GM18517 (cell line): ENCODE data around the gene COX10.

Experiments
- ATAC-seq: cut with Tn5 transposase; IDR thresholded peaks from one replicate; pipeline ENCODE4 v1.9.1; 2021; ENCODE audit warnings: mild to moderate bottlenecking, moderate library complexity; ENCODE audit not compliant: unreplicated experiment

Gene COX10

DNA sequence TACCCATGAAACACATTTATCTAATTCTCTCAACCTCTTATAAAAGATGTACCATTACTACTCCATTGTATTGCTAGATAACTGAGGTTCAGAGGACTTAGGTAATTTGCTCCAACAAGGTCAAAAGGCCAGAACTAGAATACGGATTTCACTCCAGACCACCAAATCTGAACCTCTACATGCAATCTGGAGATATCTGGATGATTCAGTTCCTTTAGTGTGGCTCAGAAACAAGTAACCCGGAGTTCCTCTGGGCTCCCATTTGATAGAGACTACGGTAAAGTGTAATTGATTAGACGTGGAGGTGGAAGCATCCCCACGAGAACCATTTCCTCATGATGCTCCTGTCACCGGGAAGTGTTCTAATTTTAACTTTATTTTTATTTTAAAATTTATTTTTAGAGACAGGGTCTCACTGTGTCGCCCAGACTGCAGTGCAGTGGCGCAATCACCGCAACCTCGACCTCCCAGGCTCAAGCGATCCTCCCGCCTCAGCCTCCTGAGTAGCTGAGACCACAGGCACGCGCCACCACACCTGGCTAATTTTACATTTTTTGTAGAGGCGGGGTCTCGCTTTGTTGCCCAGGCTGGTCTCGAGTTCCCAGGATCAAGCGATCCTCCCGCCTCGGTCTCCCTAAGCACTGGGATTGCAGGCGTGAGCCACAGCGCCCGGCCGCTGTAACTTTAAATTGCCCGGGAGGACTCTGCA is 608 bp upstream of the COX10 start:
- ATAC-seq = peak; percentile 18

DNA sequence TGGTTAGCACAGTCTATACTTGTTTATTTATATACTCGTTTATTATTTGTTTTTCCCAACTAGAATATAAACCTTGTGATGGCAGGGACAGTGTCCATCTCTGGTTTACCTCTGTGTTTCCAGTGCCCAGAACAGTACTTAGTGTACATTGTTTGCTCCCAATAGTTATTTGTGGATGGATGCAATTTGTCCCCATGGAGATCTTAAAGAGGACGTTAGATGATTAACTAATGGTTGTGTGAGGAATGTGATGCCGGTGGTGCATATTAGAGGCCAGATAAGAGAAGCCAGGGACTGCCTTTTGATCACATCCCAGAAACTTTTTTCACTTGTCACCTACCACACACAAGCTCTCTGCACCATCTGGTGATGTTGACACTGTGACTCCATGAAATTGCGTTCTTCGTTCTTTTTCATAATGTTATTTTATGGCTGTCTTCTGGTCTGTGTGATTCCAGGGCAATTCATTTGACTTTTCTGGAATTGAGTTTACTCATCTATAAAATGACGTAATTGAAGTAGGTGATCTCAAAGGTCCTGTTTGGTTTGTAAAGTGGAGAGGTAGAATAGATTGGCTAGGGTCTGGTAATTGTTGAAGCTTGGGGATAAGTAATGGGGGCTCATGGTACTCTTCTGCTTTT is 1.2 kb downstream of the COX10 start:
- ATAC-seq = no peak

DNA sequence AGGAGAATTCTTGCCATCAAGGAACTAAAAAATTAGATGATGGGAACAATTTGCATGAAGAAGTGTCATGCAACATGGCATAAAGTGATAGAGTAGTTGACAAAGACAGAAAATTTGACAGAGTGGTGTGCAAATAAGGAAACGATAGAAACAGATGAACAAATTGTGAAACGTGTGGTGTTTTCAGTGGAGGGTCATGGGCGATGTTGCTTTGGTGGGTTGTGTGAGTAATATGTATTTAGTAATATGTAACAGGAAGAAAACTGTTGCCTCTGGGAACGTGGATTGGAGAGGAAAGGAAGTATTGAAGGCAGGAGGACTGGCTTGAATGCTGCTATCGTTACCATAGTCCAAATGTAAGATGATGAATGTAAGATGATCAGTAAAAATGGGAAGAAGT is 3.6 kb downstream of the COX10 start:
- ATAC-seq = no peak

GRCh38 chr17:14078027-14078426 is 8.7 kb downstream of the COX10 start:
- no peak for ATAC-seq

GRCh38 chr17:14080847-14081251 is 11.5 kb downstream of the COX10 start:
- no peak for ATAC-seq

DNA sequence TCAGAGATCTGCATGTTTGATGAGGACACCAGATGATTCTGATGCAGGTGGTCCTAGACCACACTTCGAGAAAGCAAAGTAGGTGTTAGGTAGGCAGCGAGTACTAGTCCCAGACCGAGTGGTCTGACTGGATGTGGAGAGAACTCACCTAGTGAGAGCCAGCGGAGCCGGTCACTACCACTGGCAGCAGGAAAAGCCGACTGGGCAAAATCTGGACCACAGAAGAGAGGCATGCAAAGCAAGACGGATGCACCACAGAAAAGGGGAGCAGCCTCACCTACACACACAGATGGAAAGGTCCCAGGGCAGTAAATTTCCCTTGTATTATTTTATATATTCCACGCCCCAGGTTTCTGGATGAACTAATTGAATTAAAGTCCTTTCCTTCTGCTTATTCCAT is 13.5 kb downstream of the COX10 start:
- ATAC-seq = no peak

DNA sequence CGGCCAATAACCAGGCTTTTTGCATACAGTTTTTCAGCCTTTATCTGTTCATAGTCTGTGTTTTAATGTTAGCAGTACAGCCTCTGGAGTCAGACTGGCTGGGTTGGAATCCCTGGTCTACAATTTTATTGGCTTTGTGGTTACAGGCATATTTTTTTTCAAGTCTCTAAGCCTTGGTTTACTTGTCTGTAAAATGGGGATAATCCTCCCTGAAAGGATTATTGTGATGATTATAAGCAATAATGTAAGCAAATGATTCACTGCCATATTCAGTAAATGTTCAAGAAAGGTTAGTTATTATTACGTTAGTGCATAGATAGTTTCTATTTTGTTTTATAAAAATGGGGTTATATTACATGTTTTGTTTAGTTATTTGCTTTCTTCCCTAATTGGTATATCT is 15.7 kb downstream of the COX10 start:
- no peak for ATAC-seq

DNA sequence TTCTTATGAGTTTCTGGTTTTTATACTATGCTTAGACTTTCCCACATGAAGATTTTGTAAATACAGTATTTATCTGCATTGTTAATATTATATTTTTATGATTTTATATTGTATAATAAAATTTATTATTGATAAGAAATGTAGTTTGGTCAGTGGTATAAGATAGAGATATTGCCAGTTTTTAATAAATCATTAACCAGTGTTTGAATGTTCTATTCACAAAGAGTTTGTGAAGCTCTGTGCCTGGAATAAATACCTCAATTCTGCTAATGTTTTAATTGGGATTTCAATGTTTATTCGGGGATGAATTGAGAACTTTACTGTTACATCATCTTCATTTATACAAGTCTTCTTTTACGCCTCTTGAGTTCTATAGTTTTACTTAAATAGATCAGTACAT is 16.9 kb downstream of the COX10 start:
- ATAC-seq = no peak

DNA sequence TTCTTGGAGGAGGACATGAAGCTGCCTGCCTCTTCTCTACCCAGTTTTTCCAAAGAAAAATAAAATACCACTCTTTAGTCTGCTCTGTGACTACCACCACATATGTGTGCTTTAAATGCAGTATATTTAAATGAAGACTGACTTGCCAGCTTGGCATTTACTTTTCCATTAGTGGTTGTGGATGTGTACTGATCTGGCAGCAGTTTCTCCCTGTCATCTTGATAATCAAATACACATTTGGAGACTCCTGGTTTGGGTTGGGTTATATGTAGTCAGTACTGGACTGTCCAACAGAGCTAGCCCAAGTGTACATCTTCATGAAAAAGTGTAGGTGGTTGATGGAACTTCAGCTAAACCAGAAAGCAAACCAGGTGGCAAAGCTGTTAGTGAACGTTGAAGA is 19.9 kb downstream of the COX10 start:
- no peak for ATAC-seq

- no peak for ATAC-seq
Observed at GRCh38 chr17:14091367-14091766, 22.1 kb downstream of the COX10 start.

- ATAC-seq = no peak
Observed at GRCh38 chr17:14092808-14093207, 23.5 kb downstream of the COX10 start.

GRCh38 chr17:14094676-14095601 is 25.6 kb downstream of the COX10 start:
- ATAC-seq = no peak

DNA sequence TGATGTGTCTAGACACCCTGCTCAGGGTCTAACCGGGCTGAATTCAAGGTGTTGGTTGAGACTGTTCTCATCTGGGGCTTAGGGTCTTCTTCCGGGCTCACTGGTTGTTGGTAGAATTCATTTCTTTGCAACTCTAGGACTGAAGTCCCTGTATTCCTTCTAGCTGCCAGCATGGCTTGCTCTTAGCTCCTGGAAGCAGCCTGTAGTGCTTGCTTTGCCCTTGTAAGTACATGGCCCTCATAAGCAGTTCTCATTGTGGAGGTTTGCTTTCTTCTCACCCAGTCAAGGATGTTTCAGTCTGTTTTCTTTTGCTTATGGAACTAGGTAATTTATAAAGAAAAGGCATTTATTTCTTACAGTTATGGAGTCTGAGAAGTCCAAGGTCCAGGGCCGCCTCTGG is 26.3 kb downstream of the COX10 start:
- no peak for ATAC-seq

DNA sequence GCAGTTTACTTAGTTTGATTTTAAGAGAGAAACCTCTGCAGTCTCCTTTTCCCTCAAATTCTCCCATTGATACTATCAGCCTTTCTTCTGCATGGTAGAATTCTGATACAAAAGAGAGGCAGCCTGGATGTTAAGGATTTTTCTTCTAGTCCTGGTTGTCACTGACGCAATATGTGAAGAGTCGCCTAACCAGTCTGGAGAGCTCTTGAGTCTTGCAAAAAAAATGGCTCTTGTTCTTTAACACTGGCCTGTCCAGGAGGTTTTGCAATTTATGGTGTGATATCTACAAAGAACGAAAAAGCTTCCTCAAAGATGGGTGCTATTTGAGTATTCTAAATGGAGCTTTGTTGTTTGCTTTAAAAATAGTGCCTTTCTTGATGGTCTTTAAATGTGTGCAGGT is 28.9 kb downstream of the COX10 start:
- ATAC-seq = no peak

- no peak for ATAC-seq
Observed at GRCh38 chr17:14101976-14102375, 32.7 kb downstream of the COX10 start.

GRCh38 chr17:14103836-14104235 is 34.5 kb downstream of the COX10 start:
- no peak for ATAC-seq

GRCh38 chr17:14104734-14105133 is 35.4 kb downstream of the COX10 start:
- ATAC-seq = no peak

DNA sequence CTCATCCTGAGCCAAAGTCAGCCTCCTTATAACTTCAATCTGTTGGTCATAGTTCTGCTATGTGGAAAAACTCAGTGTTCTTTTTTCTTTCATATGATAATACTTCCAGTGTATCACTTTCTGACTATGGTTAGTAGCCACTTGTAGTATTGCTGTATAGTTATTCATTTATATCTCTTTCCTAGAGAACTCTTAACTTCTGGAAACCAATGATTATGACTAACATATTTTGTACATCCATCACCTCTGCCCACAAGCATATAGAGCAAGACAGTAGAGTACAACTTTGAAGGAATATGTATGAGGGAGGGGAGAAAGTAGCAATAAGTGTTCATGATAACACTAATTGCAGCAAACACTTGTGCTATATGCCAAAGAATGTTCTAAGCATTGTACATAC is 38.6 kb downstream of the COX10 start:
- ATAC-seq = no peak

DNA sequence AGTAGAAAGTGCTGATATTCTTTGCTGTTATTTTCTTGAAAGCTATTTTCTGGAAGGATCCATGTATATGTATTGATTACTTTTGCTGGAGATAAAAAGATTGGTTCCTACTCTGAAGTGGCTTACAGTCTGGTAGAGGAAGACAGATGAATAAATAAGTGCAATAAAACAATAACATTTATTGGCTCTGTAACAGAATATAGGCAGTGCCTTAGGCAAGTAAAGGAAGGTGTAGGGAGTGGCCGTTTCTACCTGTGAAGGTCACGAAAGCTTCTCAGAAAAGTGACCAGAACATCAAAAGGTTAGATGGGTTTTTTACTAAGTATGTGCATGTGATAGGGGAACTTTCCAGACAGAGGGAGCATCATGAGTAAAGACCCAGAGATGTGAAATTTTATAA is 43.1 kb downstream of the COX10 start:
- ATAC-seq = no peak

GRCh38 chr17:14113137-14113536 is 43.8 kb downstream of the COX10 start:
- ATAC-seq = no peak

GRCh38 chr17:14116263-14117024 is 47.1 kb downstream of the COX10 start:
- ATAC-seq = no peak
